GM12878 (cell line): ENCODE measurements around the gene RETREG2. TPM values are rescaled to one million over a fixed set of nuclear protein-coding genes. Genes with fewer than 3 reads are reported as not detected.

ENCODE experiments used
- BACH1 ChIP-seq: fragments of 450-650 bp; IDR thresholded peaks from 2 replicates; pipeline ENCODE4 v1.6.1; 2017; ENCODE audit warnings: mild to moderate bottlenecking, borderline replicate concordance
- CHD4 ChIP-seq: fragments of 200-600 bp; sonication (generic); IDR thresholded peaks from 2 replicates; pipeline ENCODE4 v1.6.1; 2016; ENCODE audit warnings: mild to moderate bottlenecking
- CREM ChIP-seq: IDR thresholded peaks from 2 replicates; pipeline ENCODE4 v1.6.1; 2014; ENCODE audit warnings: antibody characterized with exemption, low read depth
- HDGF ChIP-seq: fragments of 450-650 bp; IDR thresholded peaks from 2 replicates; pipeline ENCODE4 v1.6.1; 2016; ENCODE audit warnings: antibody characterized with exemption
- IRF3 ChIP-seq: fragments of 450-650 bp; IDR thresholded peaks from 2 replicates; pipeline ENCODE4 v1.6.1; 2014; ENCODE audit warnings: mild to moderate bottlenecking
- KLF5 ChIP-seq: fragments of 450-650 bp; IDR thresholded peaks from 2 replicates; pipeline ENCODE4 v1.6.1; 2014; ENCODE audit warnings: mild to moderate bottlenecking; ENCODE audit not compliant: partially characterized antibody
- NFYA ChIP-seq: IDR thresholded peaks from 2 replicates; pipeline ENCODE4 v1.6.1; 2011; ENCODE audit warnings: low read depth, mild to moderate bottlenecking, low read length, improper control_type of control experiment, borderline replicate concordance
- NR2C1 ChIP-seq: fragments of 450-650 bp; IDR thresholded peaks from 2 replicates; pipeline ENCODE4 v1.6.1; 2017; ENCODE audit warnings: antibody characterized with exemption, mild to moderate bottlenecking, moderate library complexity
- STAT1 ChIP-seq: fragments of 450-650 bp; conservative IDR thresholded peaks from 2 replicates; pipeline ENCODE4 v1.6.1; 2014; ENCODE audit warnings: antibody characterized with exemption, mild to moderate bottlenecking
- SUPT20H ChIP-seq: IDR thresholded peaks from 2 replicates; pipeline ENCODE4 v1.6.1; 2011; ENCODE audit warnings: low read depth, mild to moderate bottlenecking, low read length, moderate library complexity, borderline replicate concordance; ENCODE audit not compliant: control insufficient read depth
- USF1 ChIP-seq: IDR thresholded peaks from 2 replicates; pipeline ENCODE4 v1.6.1; 2011; ENCODE audit warnings: borderline replicate concordance, low read depth, mild to moderate bottlenecking, moderate library complexity, mixed read lengths, low read length; ENCODE audit not compliant: insufficient read depth; ENCODE audit errors: extremely low read length
- ZNF592 ChIP-seq: fragments of 450-650 bp; IDR thresholded peaks from 2 replicates; pipeline ENCODE4 v1.6.1; 2017; ENCODE audit warnings: mild to moderate bottlenecking, moderate library complexity
- polyA plus RNA-seq, 11 experiments: library from polyadenylated mRNA; depleted of rRNA in 4 of 11; unstranded in 6 of 11; stranded (reverse) in 5 of 11; fragments of >200 nt; fragmentation: Nextera tagmentation in 4 of 11; fragmentation: Illumina TruSeq in 1 of 11; extraction: Ambion mirVana in 4 of 11; extraction: Trizol in 1 of 11; gene quantifications; 1 replicate in 1 of 11; 2 replicates in 10 of 11; pipeline versions ENCODE4 v1.2.1 to v1.2.3, GENCODE V29; 2011 to 2016; ENCODE audit warnings: inconsistent platforms in 2 of 11, missing spikeins in 2 of 11, low read depth in 1 of 11
- total RNA-seq, 4 experiments: library from RNA; depleted of rRNA in 3 of 4; stranded (reverse); fragments of >200 nt in 3 of 4; fragmentation: Illumina TruSeq in 1 of 4; extraction: Trizol in 1 of 4; gene quantifications; 2 replicates each; pipeline versions ENCODE4 v1.2.1 to v1.2.3, GENCODE V29; 2013 to 2021
- TF ChIP-seq, protein P1 (sequence below): fragments of 450-650 bp; formaldehyde crosslinking; IDR thresholded peaks from 2 replicates; pipeline ENCODE4 v1.5.0; 2022; ENCODE audit warnings: mild to moderate bottlenecking, missing genetic modification characterization
- TF ChIP-seq, protein P2 (sequence below): IDR thresholded peaks from 2 replicates; pipeline ENCODE4 v1.6.1; 2012; ENCODE audit warnings: low read depth, low read length, improper control_type of control experiment
- TF ChIP-seq, protein P3 (sequence below): fragments of 450-650 bp; IDR thresholded peaks from 2 replicates; pipeline ENCODE4 v1.6.1; 2017; ENCODE audit warnings: low read depth, mild to moderate bottlenecking, moderate library complexity

RETREG2 gene
- total and polyA plus RNA-seq, 10 of the 15 experiments (the other 5 are each of a cell fraction or from before 2014, with no cell fraction given) = 10.1 to 72.0 (median 28.3) TPM

DNA sequence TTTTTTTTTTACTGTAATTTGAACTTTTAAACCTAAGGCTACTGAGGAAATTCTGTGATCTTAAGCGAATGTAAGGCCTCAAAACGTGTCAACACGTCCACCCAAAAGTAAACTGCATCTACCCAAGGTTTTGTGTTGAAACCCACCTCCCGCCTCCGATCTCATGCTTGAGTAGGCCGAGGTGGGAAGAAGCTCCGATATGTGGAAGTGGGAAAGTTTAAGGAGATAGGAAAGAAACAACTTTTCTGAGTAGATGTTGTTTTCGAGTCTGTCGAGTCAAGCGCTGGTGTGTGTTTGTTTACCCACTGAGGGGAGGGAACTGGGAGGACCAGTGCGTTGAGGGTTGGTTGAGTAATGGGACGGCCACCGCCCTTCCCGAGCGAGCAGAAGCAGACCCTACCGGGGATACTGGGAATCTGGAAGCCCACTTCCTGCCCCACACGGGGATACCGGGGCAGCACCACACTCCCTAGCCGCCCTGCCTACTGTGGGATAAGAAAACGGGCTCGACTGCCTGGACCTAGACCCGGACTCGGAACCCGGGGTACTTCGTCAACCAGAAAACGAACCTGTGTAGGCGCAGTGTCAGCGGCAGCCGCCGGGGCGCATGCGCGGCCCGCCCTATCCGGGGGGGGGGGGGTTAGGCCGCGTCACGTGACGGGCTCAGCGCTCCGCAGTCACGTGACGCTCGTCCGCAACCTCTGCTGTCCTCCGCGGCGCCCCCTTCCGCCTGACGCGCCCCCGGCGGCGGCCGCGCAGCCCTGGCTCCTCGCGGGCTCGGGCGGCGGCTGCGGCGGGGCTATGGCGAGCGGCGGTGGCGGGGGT lies at the start of gene RETREG2 (continued):
- TF ChIP-seq, protein P1, sequence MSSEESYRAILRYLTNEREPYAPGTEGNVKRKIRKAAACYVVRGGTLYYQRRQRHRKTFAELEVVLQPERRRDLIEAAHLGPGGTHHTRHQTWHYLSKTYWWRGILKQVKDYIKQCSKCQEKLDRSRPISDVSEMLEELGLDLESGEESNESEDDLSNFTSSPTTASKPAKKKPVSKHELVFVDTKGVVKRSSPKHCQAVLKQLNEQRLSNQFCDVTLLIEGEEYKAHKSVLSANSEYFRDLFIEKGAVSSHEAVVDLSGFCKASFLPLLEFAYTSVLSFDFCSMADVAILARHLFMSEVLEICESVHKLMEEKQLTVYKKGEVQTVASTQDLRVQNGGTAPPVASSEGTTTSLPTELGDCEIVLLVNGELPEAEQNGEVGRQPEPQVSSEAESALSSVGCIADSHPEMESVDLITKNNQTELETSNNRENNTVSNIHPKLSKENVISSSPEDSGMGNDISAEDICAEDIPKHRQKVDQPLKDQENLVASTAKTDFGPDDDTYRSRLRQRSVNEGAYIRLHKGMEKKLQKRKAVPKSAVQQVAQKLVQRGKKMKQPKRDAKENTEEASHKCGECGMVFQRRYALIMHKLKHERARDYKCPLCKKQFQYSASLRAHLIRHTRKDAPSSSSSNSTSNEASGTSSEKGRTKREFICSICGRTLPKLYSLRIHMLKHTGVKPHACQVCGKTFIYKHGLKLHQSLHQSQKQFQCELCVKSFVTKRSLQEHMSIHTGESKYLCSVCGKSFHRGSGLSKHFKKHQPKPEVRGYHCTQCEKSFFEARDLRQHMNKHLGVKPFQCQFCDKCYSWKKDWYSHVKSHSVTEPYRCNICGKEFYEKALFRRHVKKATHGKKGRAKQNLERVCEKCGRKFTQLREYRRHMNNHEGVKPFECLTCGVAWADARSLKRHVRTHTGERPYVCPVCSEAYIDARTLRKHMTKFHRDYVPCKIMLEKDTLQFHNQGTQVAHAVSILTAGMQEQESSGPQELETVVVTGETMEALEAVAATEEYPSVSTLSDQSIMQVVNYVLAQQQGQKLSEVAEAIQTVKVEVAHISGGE (CRISPR knock-in tag) = peak; percentile 79
- peak; percentile 100 for TF ChIP-seq USF1
- TF ChIP-seq NR2C1 = no peak
- TF ChIP-seq SUPT20H = no peak
- no peak for TF ChIP-seq KLF5
- no peak for TF ChIP-seq CHD4
- TF ChIP-seq ZNF592 = peak; percentile 76; the same call in 1 of the 2 replicates
- no peak for TF ChIP-seq NFYA
- TF ChIP-seq CREM = peak; percentile 32; the same call in 1 of the 2 replicates
- no peak for TF ChIP-seq HDGF
- TF ChIP-seq STAT1 = peak; percentile 86; the same call in 1 of the 2 replicates
- TF ChIP-seq, protein P2, sequence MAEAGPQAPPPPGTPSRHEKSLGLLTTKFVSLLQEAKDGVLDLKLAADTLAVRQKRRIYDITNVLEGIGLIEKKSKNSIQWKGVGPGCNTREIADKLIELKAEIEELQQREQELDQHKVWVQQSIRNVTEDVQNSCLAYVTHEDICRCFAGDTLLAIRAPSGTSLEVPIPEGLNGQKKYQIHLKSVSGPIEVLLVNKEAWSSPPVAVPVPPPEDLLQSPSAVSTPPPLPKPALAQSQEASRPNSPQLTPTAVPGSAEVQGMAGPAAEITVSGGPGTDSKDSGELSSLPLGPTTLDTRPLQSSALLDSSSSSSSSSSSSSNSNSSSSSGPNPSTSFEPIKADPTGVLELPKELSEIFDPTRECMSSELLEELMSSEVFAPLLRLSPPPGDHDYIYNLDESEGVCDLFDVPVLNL = no peak
- TF ChIP-seq BACH1 = peak; percentile 50; the same call in 1 of the 2 replicates
- TF ChIP-seq, protein P3, sequence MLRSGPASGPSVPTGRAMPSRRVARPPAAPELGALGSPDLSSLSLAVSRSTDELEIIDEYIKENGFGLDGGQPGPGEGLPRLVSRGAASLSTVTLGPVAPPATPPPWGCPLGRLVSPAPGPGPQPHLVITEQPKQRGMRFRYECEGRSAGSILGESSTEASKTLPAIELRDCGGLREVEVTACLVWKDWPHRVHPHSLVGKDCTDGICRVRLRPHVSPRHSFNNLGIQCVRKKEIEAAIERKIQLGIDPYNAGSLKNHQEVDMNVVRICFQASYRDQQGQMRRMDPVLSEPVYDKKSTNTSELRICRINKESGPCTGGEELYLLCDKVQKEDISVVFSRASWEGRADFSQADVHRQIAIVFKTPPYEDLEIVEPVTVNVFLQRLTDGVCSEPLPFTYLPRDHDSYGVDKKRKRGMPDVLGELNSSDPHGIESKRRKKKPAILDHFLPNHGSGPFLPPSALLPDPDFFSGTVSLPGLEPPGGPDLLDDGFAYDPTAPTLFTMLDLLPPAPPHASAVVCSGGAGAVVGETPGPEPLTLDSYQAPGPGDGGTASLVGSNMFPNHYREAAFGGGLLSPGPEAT = 0 out of 2 replicates have a peak, but pooled peaks have one; percentile 55
- peak; percentile 8; the same call in 1 of the 2 replicates for TF ChIP-seq IRF3
